ENCODE measurements around the gene LTN1.
"Not testable (repeated sequence)": the region's sequence is repeated elsewhere in the genome, so short reads cannot be mapped to it uniquely, and the experiment has no call there.

The LTN1 gene

GRCh38 chr21:29018540-29018939 is 25.9 kb upstream of the LTN1 start:
- DNase-seq (ENCODE audit: insufficient read length, low spot score) (no peak), FAIRE-seq (no peak)
- TF ChIP-seq POU2F2 (IDR thresholded peaks at IDR 0.05; ENCODE audit: low read depth, low read length) (no peak), POLR2A (IDR thresholded peaks at IDR 0.05; ENCODE audit: low read depth, low read length) (no peak), SPI1 (IDR thresholded peaks at IDR 0.05; ENCODE audit: low read depth, low read length) (no peak), TAF1 (IDR thresholded peaks at IDR 0.05; ENCODE audit: low read depth, low read length) (no peak), PAX5 (IDR thresholded peaks at IDR 0.05; ENCODE audit: insufficient read depth, low read length, severe bottlenecking) (no peak), POLR2AphosphoS5 (IDR thresholded peaks at IDR 0.05; ENCODE audit: low read depth, low read length) (no peak)

- TF ChIP-seq POLR2A (IDR thresholded peaks at IDR 0.05; ENCODE audit: low read depth, low read length) (peak; percentile 46; the same call in 1 of the 2 replicates), SPI1 (IDR thresholded peaks at IDR 0.05; ENCODE audit: low read depth, low read length) (peak; percentile 86), POLR2AphosphoS5 (IDR thresholded peaks at IDR 0.05; ENCODE audit: low read depth, low read length) (no peak)
- DNase-seq (ENCODE audit: insufficient read length, low spot score) (no peak), FAIRE-seq (peak; percentile 35)
Observed at GRCh38 chr21:29017639-29018237, 25.1 kb upstream of the LTN1 start.

- FAIRE-seq; DNase-seq (ENCODE audit: insufficient read length, low spot score): not testable (repeated sequence)
Observed at GRCh38 chr21:29011236-29011635, 18.6 kb upstream of the LTN1 start.

GRCh38 chr21:29008367-29008766 is 15.7 kb upstream of the LTN1 start:
- no peak for FAIRE-seq
- TF ChIP-seq TAF1 (IDR thresholded peaks at IDR 0.05; ENCODE audit: low read depth, low read length), result no peak
- no peak for TF ChIP-seq PAX5 (IDR thresholded peaks at IDR 0.05; ENCODE audit: insufficient read depth, low read length, severe bottlenecking)
- no peak for TF ChIP-seq SPI1 (IDR thresholded peaks at IDR 0.05; ENCODE audit: low read depth, low read length)
- no peak for TF ChIP-seq POU2F2 (IDR thresholded peaks at IDR 0.05; ENCODE audit: low read depth, low read length)
- TF ChIP-seq POLR2AphosphoS5 (IDR thresholded peaks at IDR 0.05; ENCODE audit: low read depth, low read length), result no peak
- no peak for TF ChIP-seq POLR2A (IDR thresholded peaks at IDR 0.05; ENCODE audit: low read depth, low read length)

GRCh38 chr21:29007810-29008209 is 15.1 kb upstream of the LTN1 start:
- DNase-seq (ENCODE audit: insufficient read length, low spot score), result no peak
- no peak for FAIRE-seq
- TF ChIP-seq PAX5 (IDR thresholded peaks at IDR 0.05; ENCODE audit: insufficient read depth, low read length, severe bottlenecking) (no peak), POLR2A (IDR thresholded peaks at IDR 0.05; ENCODE audit: low read depth, low read length) (no peak), POU2F2 (IDR thresholded peaks at IDR 0.05; ENCODE audit: low read depth, low read length) (no peak), TAF1 (IDR thresholded peaks at IDR 0.05; ENCODE audit: low read depth, low read length) (no peak), POLR2AphosphoS5 (IDR thresholded peaks at IDR 0.05; ENCODE audit: low read depth, low read length) (no peak), SPI1 (IDR thresholded peaks at IDR 0.05; ENCODE audit: low read depth, low read length) (no peak)

More at GRCh38 chr21:29008367-29008766, 15.7 kb upstream of the LTN1 start:
- DNase-seq (ENCODE audit: insufficient read length, low spot score), result no peak

- no peak for TF ChIP-seq POU2F2 (IDR thresholded peaks at IDR 0.05; ENCODE audit: low read depth, low read length)
- no peak for TF ChIP-seq SPI1 (IDR thresholded peaks at IDR 0.05; ENCODE audit: low read depth, low read length)
- TF ChIP-seq POLR2AphosphoS5 (IDR thresholded peaks at IDR 0.05; ENCODE audit: low read depth, low read length), result no peak
- TF ChIP-seq TAF1 (IDR thresholded peaks at IDR 0.05; ENCODE audit: low read depth, low read length), result no peak
- TF ChIP-seq POLR2A (IDR thresholded peaks at IDR 0.05; ENCODE audit: low read depth, low read length), result no peak
- TF ChIP-seq PAX5 (IDR thresholded peaks at IDR 0.05; ENCODE audit: insufficient read depth, low read length, severe bottlenecking), result no peak
- DNase-seq (ENCODE audit: insufficient read length, low spot score) (no peak), FAIRE-seq (peak; percentile 58)
Observed at GRCh38 chr21:29007135-29007534, 14.5 kb upstream of the LTN1 start.

- DNase-seq (ENCODE audit: insufficient read length, low spot score), result no peak
- FAIRE-seq, result no peak
- TF ChIP-seq PAX5 (IDR thresholded peaks at IDR 0.05; ENCODE audit: insufficient read depth, low read length, severe bottlenecking) (no peak), POLR2A (IDR thresholded peaks at IDR 0.05; ENCODE audit: low read depth, low read length) (no peak), SPI1 (IDR thresholded peaks at IDR 0.05; ENCODE audit: low read depth, low read length) (no peak), TAF1 (IDR thresholded peaks at IDR 0.05; ENCODE audit: low read depth, low read length) (no peak), POU2F2 (IDR thresholded peaks at IDR 0.05; ENCODE audit: low read depth, low read length) (no peak), POLR2AphosphoS5 (IDR thresholded peaks at IDR 0.05; ENCODE audit: low read depth, low read length) (no peak)
Observed at GRCh38 chr21:29005696-29006095, 13.0 kb upstream of the LTN1 start.

- peak; percentile 100 for FAIRE-seq
- TF ChIP-seq PAX5 (IDR thresholded peaks at IDR 0.05; ENCODE audit: insufficient read depth, low read length, severe bottlenecking), result no peak
- TF ChIP-seq SPI1 (IDR thresholded peaks at IDR 0.05; ENCODE audit: low read depth, low read length), result no peak
- peak; percentile 99 for TF ChIP-seq POLR2A (IDR thresholded peaks at IDR 0.05; ENCODE audit: low read depth, low read length)
- peak; percentile 87 for TF ChIP-seq POU2F2 (IDR thresholded peaks at IDR 0.05; ENCODE audit: low read depth, low read length)
- peak; percentile 98 for TF ChIP-seq TAF1 (IDR thresholded peaks at IDR 0.05; ENCODE audit: low read depth, low read length)
- peak; percentile 99 for TF ChIP-seq POLR2AphosphoS5 (IDR thresholded peaks at IDR 0.05; ENCODE audit: low read depth, low read length)
- DNase-seq (ENCODE audit: insufficient read length, low spot score), result peak; percentile 84
Observed at GRCh38 chr21:29002442-29003144, 9.9 kb upstream of the LTN1 start.

GRCh38 chr21:28993293-28993629 is 584 bp upstream of the LTN1 start:
- FAIRE-seq (no peak), DNase-seq (ENCODE audit: insufficient read length, low spot score) (no peak)
- no peak for TF ChIP-seq TAF1 (IDR thresholded peaks at IDR 0.05; ENCODE audit: low read depth, low read length)
- no peak for TF ChIP-seq POU2F2 (IDR thresholded peaks at IDR 0.05; ENCODE audit: low read depth, low read length)
- no peak for TF ChIP-seq POLR2AphosphoS5 (IDR thresholded peaks at IDR 0.05; ENCODE audit: low read depth, low read length)
- no peak for TF ChIP-seq PAX5 (IDR thresholded peaks at IDR 0.05; ENCODE audit: insufficient read depth, low read length, severe bottlenecking)
- no peak for TF ChIP-seq POLR2A (IDR thresholded peaks at IDR 0.05; ENCODE audit: low read depth, low read length)
- TF ChIP-seq SPI1 (IDR thresholded peaks at IDR 0.05; ENCODE audit: low read depth, low read length), result no peak

Measured in GM12891 (cell line).